ENCODE results near the gene CHN2. TPM values are rescaled to one million over a fixed set of nuclear protein-coding genes. Genes with fewer than 3 reads are reported as not detected.

Gene CHN2
- total RNA-seq, 1 experiment from 2014 or later: 5.0 TPM

GRCh38 chr7:29231671-29232232 lies 37.2 kb downstream of the CHN2 start:
- Mint-ChIP-seq H3K9me3 (peaks cover 7% of the 10 kb centered on the region; the same call in 1 of the 2 replicates), H3K27me3 (ENCODE audit: low read depth) (no peaks in the 10 kb centered on the region), H3K4me3 (no peak overlapping the region), H3K36me3 (peaks cover 3% of the 10 kb centered on the region; the same call in 1 of the 2 replicates), H3K27ac (no peak overlapping the region), H3K4me1 (peaks cover 13% of the 10 kb centered on the region)
- ATAC-seq (no peak), DNase-seq (ENCODE audit: low spot score) (no peak)
- ChIA-PET CTCF (interaction anchor here (0.9 kb wide), 1 partner anchor 42 kb away, joined by 8 read pairs; no protein-coding TSS in a partner anchor), POLR2A (no interaction called here)
- no peak for TF ChIP-seq ZNF281 (CRISPR knock-in tag; IDR thresholded peaks at IDR 0.05)
- no peak for TF ChIP-seq NFE2L1 (CRISPR knock-in tag; IDR thresholded peaks at IDR 0.05)
- TF ChIP-seq RELA (CRISPR knock-in tag; IDR thresholded peaks at IDR 0.05; ENCODE audit: borderline replicate concordance): no peak
- no peak for TF ChIP-seq NR3C1 (CRISPR knock-in tag; conservative IDR thresholded peaks at IDR 0.05; ENCODE audit: low read depth)
- no peak for TF ChIP-seq USF2 (CRISPR knock-in tag; IDR thresholded peaks at IDR 0.05)
- no peak for TF ChIP-seq ATF1 (CRISPR knock-in tag; IDR thresholded peaks at IDR 0.05)
- TF ChIP-seq GTF2I (CRISPR knock-in tag; conservative IDR thresholded peaks at IDR 0.05): no peak
- no peak for TF ChIP-seq JUN (CRISPR knock-in tag; IDR thresholded peaks at IDR 0.05)

GRCh38 chr7:29234438-29234837 lies 39.9 kb downstream of the CHN2 start:
- DNase-seq (ENCODE audit: low spot score) (no peak), ATAC-seq (no peak)
- TF ChIP-seq USF2 (CRISPR knock-in tag; IDR thresholded peaks at IDR 0.05) (no peak), MXD4 (CRISPR knock-in tag; IDR thresholded peaks at IDR 0.05; ENCODE audit: borderline replicate concordance) (no peak), ZNF219 (CRISPR knock-in tag; IDR thresholded peaks at IDR 0.05; ENCODE audit: borderline replicate concordance) (no peak), ZNF671 (CRISPR knock-in tag; IDR thresholded peaks at IDR 0.05) (no peak)
- Mint-ChIP-seq H3K9me3 (peaks cover 7% of the 10 kb centered on the region; the same call in 1 of the 2 replicates), H3K27me3 (ENCODE audit: low read depth) (no peaks in the 10 kb centered on the region), H3K36me3 (peaks cover 3% of the 10 kb centered on the region; the same call in 1 of the 2 replicates), H3K27ac (no peak overlapping the region), H3K4me1 (peaks cover 13% of the 10 kb centered on the region), H3K4me3 (no peak overlapping the region)
- ChIA-PET POLR2A (no interaction called here), CTCF (interaction anchor here (1.0 kb wide), 1 partner anchor 45 kb away, joined by 3 read pairs; no protein-coding TSS in a partner anchor)

GRCh38 chr7:29236071-29236580 lies 41.6 kb downstream of the CHN2 start:
- ATAC-seq (no peak), DNase-seq (ENCODE audit: low spot score) (no peak)
- Mint-ChIP-seq H3K27ac (no peak overlapping the region), H3K4me1 (peaks cover 13% of the 10 kb centered on the region), H3K27me3 (ENCODE audit: low read depth) (no peaks in the 10 kb centered on the region), H3K36me3 (peaks cover 3% of the 10 kb centered on the region; the same call in 1 of the 2 replicates), H3K4me3 (no peak overlapping the region), H3K9me3 (peaks cover 11% of the 10 kb centered on the region; the same call in 1 of the 2 replicates)
- ChIA-PET POLR2A (no interaction called here), CTCF (interaction anchor here (0.9 kb wide), 1 partner anchor 314 kb away, joined by 3 read pairs; no protein-coding TSS in a partner anchor)
- TF ChIP-seq ESRRA (CRISPR knock-in tag; IDR thresholded peaks at IDR 0.05; ENCODE audit: borderline replicate concordance) (no peak), ZNF512 (CRISPR knock-in tag; IDR thresholded peaks at IDR 0.05; ENCODE audit: borderline replicate concordance) (no peak), SOX15 (CRISPR knock-in tag; IDR thresholded peaks at IDR 0.05) (no peak), E2F4 (CRISPR knock-in tag; IDR thresholded peaks at IDR 0.05; ENCODE audit: borderline replicate concordance, low read depth) (no peak), PRRX2 (CRISPR knock-in tag; IDR thresholded peaks at IDR 0.05) (no peak), CTCF (IDR thresholded peaks at IDR 0.05) (no peak), JAZF1 (CRISPR knock-in tag; IDR thresholded peaks at IDR 0.05) (no peak), ATF1 (CRISPR knock-in tag; IDR thresholded peaks at IDR 0.05) (no peak)

Measured in WTC11 (cell line).